Type B pancreatic cell (in vitro differentiated cells): ENCODE measurements around the gene TMEFF1. TPM values are rescaled to one million over a fixed set of nuclear protein-coding genes. Genes with fewer than 3 reads are reported as not detected.

Experiments used
- DNase-seq: peaks from one replicate; pipeline ENCODE4 v3.0.0; 2021; ENCODE audit warnings: mixed read lengths; ENCODE audit not compliant: unreplicated experiment; ENCODE audit errors: extremely low spot score
- H3K27ac Mint-ChIP-seq: 2 replicates; pipeline ENCODE4 v1.8.0; 2021; ENCODE audit warnings: mild to moderate bottlenecking, mixed read lengths
- H3K27me3 Mint-ChIP-seq: 2 replicates; pipeline ENCODE4 v1.8.0; 2021; ENCODE audit warnings: mixed read lengths
- H3K36me3 Mint-ChIP-seq: 2 replicates; pipeline ENCODE4 v1.8.0; 2021; ENCODE audit warnings: mixed read lengths
- H3K4me1 Mint-ChIP-seq: one replicate; pipeline ENCODE4 v1.8.0; 2021; ENCODE audit warnings: mixed read lengths; ENCODE audit not compliant: unreplicated experiment
- H3K4me3 Mint-ChIP-seq: 2 replicates; pipeline ENCODE4 v1.8.0; 2021; ENCODE audit warnings: mild to moderate bottlenecking, mixed read lengths
- H3K9me3 Mint-ChIP-seq: 2 replicates; pipeline ENCODE4 v1.8.0; 2021; ENCODE audit warnings: mixed read lengths
- total RNA-seq: library from RNA; stranded (reverse); gene quantifications from 2 replicates; pipeline ENCODE4 v1.2.1, GENCODE V29; 2021; ENCODE audit warnings: low replicate concordance
- TF ChIP-seq, protein P1 (sequence below): fragments of 200-600 bp; sonication (generic); conservative IDR thresholded peaks from 2 replicates; pipeline ENCODE4 v1.5.0; 2021; ENCODE audit warnings: antibody characterized with exemption, mild to moderate bottlenecking

TMEFF1 gene
- total RNA-seq, 1 donor from 2014 or later = 30.5 TPM

DNA sequence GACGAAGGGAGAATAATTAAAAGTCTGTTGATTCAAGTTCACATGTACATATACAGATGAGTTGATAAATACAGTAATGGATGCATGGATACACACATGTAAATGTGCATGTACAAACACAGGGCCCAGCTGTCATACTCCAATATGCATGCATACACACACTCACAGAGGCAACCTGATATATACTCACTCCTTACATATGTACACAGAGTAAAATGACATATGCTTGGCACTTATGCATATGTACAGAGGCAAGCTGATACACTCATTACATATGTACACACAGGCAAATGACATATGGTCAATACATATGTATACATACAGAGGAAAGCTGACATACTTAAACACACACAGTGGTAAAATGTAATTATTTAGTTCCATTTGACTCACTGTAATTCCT is 7.2 kb upstream of the TMEFF1 start:
- no peak for DNase-seq
- H3K4me3 Mint-ChIP-seq = no peak overlapping the region
- no peaks in the 10 kb centered on the region for H3K9me3 Mint-ChIP-seq
- TF ChIP-seq, protein P1, sequence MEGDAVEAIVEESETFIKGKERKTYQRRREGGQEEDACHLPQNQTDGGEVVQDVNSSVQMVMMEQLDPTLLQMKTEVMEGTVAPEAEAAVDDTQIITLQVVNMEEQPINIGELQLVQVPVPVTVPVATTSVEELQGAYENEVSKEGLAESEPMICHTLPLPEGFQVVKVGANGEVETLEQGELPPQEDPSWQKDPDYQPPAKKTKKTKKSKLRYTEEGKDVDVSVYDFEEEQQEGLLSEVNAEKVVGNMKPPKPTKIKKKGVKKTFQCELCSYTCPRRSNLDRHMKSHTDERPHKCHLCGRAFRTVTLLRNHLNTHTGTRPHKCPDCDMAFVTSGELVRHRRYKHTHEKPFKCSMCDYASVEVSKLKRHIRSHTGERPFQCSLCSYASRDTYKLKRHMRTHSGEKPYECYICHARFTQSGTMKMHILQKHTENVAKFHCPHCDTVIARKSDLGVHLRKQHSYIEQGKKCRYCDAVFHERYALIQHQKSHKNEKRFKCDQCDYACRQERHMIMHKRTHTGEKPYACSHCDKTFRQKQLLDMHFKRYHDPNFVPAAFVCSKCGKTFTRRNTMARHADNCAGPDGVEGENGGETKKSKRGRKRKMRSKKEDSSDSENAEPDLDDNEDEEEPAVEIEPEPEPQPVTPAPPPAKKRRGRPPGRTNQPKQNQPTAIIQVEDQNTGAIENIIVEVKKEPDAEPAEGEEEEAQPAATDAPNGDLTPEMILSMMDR = no peak
- no peak overlapping the region for H3K27ac Mint-ChIP-seq
- no peaks in the 10 kb centered on the region for H3K36me3 Mint-ChIP-seq
- H3K27me3 Mint-ChIP-seq = no peaks in the 10 kb centered on the region
- H3K4me1 Mint-ChIP-seq = peaks cover 10% of the 10 kb centered on the region

DNA sequence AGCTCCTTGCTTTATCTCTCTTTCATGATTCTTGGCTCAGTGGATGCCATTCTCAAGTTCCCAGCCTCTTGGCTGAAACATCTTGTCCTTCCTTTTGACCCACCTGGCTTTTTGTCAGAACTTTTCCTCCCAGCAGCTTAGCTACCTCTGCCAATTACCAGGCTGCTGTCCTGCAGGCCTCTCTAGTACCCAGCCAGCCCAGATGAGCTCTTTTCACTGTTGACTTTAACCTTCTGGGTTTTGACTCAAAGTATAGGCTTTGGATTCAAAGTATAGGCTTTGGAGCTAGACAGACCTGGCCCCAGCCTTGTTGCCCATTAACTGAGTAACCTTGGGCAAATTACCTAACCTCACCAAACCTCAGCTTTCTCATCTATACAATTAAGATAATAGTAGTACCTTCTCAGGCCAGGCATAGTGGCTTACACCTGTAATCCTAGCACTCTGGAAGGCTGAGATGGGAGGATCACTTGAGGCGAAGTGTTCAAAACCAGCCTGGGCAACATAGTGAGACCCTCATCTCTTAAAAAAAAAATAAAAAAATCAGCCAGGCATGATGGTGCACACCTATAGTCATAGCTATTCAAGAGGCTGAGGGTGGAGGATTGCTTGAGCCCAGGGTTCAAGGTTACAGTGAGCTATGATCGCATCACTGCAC is 6.6 kb upstream of the TMEFF1 start:
- peaks cover 10% of the 10 kb centered on the region for H3K4me1 Mint-ChIP-seq
- no peaks in the 10 kb centered on the region for H3K9me3 Mint-ChIP-seq
- no peaks in the 10 kb centered on the region for H3K27me3 Mint-ChIP-seq
- TF ChIP-seq, protein P1 = no peak
- H3K4me3 Mint-ChIP-seq = no peak overlapping the region
- no peak overlapping the region for H3K27ac Mint-ChIP-seq
- DNase-seq = no peak
- no peaks in the 10 kb centered on the region for H3K36me3 Mint-ChIP-seq

DNA sequence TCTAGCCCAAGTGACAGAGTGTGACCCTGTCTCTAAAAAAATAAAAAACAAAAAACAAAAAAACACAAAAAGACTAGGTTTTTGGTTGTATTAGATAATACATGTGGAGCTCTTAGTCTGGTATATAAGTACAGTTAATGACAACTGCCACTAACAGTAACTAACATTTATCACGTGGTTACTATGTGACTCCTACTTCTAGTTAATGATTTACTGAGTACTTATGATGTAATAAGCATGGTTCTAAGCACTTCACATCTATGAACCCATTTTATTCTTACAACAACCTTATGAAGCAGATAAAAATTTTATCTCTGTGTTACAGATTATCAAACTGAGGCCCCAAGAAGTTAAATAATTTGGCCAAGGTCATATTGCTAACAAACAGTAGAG is 6.1 kb upstream of the TMEFF1 start:
- H3K4me3 Mint-ChIP-seq = no peak overlapping the region
- no peak overlapping the region for H3K27ac Mint-ChIP-seq
- H3K4me1 Mint-ChIP-seq = peaks cover 10% of the 10 kb centered on the region
- no peaks in the 10 kb centered on the region for H3K9me3 Mint-ChIP-seq
- TF ChIP-seq, protein P1 = no peak
- no peaks in the 10 kb centered on the region for H3K36me3 Mint-ChIP-seq
- no peaks in the 10 kb centered on the region for H3K27me3 Mint-ChIP-seq
- DNase-seq = no peak

DNA sequence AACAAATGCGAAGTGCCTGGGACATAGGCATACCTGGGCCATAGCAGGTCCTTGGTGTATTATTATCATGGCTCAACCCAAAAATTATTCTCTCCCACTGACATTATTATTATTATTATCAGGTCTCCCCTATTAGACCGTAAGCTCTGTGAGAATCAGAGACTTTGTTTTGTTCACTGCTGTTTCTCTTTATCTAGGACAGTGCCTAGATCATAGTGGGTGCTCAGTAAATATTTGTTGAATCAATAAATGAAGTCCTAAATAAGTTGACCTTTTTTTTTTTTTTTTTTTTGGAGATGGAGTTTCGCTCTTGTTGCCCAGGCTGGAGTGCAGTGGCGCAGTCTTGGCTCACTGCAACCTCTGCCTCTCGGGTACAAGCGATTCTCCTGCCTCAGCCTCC is 4.9 kb upstream of the TMEFF1 start:
- H3K4me1 Mint-ChIP-seq = peaks cover 10% of the 10 kb centered on the region
- no peak overlapping the region for H3K4me3 Mint-ChIP-seq
- TF ChIP-seq, protein P1 = no peak

DNA sequence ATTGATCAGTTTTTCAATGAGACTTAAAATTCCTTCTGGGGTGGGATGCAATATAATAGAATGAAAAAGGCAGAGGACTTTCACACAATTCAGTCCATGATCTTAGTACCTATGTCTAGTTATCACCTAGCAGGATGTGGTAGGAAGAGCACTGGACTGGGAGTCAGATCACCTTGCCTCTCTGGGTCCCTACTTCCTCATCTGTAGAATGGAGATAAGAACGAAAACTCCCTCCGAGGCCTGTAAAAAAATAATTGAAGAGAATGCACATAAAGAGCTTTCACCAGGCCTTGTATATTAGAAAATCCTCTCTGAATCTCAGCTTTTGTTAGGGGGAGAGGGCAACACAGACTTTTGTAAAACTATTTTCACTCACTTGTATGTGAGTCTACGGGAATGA is 681 bp upstream of the TMEFF1 start:
- H3K4me3 Mint-ChIP-seq = peak overlapping the region; percentile 84
- no peak for DNase-seq
- H3K36me3 Mint-ChIP-seq = peaks cover 3% of the 10 kb centered on the region
- peaks cover 31% of the 10 kb centered on the region for H3K4me1 Mint-ChIP-seq
- peak overlapping the region; percentile 70 for H3K27ac Mint-ChIP-seq
- TF ChIP-seq, protein P1 = no peak
- H3K9me3 Mint-ChIP-seq = no peaks in the 10 kb centered on the region
- H3K27me3 Mint-ChIP-seq = no peaks in the 10 kb centered on the region

More for the DNA sequence above, 4.9 kb upstream of the TMEFF1 start:
- Mint-ChIP-seq H3K27me3 (no peaks in the 10 kb centered on the region), H3K9me3 (no peaks in the 10 kb centered on the region), H3K27ac (no peak overlapping the region), H3K36me3 (no peaks in the 10 kb centered on the region)
- DNase-seq = no peak
